CD14-positive monocyte (primary cell): ENCODE results near the gene ACMSD. TPM values are rescaled to one million over a fixed set of nuclear protein-coding genes. Genes with fewer than 3 reads are reported as not detected.

ENCODE experiments used
- DNase-seq, 3 donors: peaks; one replicate each; pipeline ENCODE4 v3.0.0-alpha.2; 2011 to 2022
- H2AFZ ChIP-seq: 2 replicates; pipeline ENCODE4 v1.6.0; 2012; ENCODE audit warnings: mild to moderate bottlenecking, low read depth, low read length, inconsistent platforms; ENCODE audit not compliant: insufficient read depth, poor library complexity, severe bottlenecking
- H3K27ac ChIP-seq, 2 donors: 1 replicate in 1 of 2; 2 replicates in 1 of 2; pipeline ENCODE4 v1.5.1; 2012 to 2013; ENCODE audit warnings: low read length in 2 of 2, control low read depth in 1 of 2, inconsistent platforms in 1 of 2, low read depth in 1 of 2, mild to moderate bottlenecking in 1 of 2
- H3K27me3 ChIP-seq, 2 donors: one replicate each; pipeline versions ENCODE4 v1.6.0 to v1.6.1; 2011 to 2013; ENCODE audit warnings: low read length in 2 of 2; ENCODE audit not compliant: control insufficient read depth in 2 of 2, insufficient read depth in 2 of 2
- H3K36me3 ChIP-seq, 2 donors: replicated peaks in 1 of 2; 1 replicate in 1 of 2; 2 replicates in 1 of 2; pipeline versions ENCODE4 v1.5.1 to v1.6.1; 2012 to 2013; ENCODE audit warnings: low read length in 2 of 2, control low read depth in 1 of 2, inconsistent platforms in 1 of 2, mild to moderate bottlenecking in 1 of 2; ENCODE audit not compliant: insufficient read depth in 2 of 2, control insufficient read depth in 1 of 2
- H3K4me1 ChIP-seq, 2 donors: 1 replicate in 1 of 2; 2 replicates in 1 of 2; pipeline versions ENCODE4 v1.5.1 to v1.6.1; 2012 to 2013; ENCODE audit warnings: low read length in 2 of 2, control low read depth in 1 of 2, inconsistent platforms in 1 of 2, mild to moderate bottlenecking in 1 of 2, moderate library complexity in 1 of 2; ENCODE audit not compliant: insufficient read depth in 2 of 2, control insufficient read depth in 1 of 2
- H3K4me2 ChIP-seq: replicated peaks from 2 replicates; pipeline ENCODE3; 2012; ENCODE audit warnings: low read length, moderate library complexity, mild to moderate bottlenecking; ENCODE audit not compliant: poor library complexity, severe bottlenecking; ENCODE audit errors: extremely low read depth
- H3K4me3 ChIP-seq, 3 experiments: fragments of 200-600 bp in 1 of 3; sonication (generic) in 1 of 3; replicated peaks in 1 of 3; 1 replicate in 2 of 3; 2 replicates in 1 of 3; pipeline ENCODE4 v1.5.1; 2011 to 2013; ENCODE audit warnings: low read length in 3 of 3, mild to moderate bottlenecking in 3 of 3, control low read depth in 2 of 3, low read depth in 2 of 3, inconsistent platforms in 1 of 3, moderate library complexity in 1 of 3
- H3K79me2 ChIP-seq: 2 replicates; pipeline ENCODE4 v1.6.0; 2012; ENCODE audit warnings: mild to moderate bottlenecking, control low read depth, inconsistent platforms, low read length, moderate library complexity; ENCODE audit not compliant: insufficient read depth
- H3K9ac ChIP-seq: 2 replicates; pipeline ENCODE4 v1.6.0; 2017; ENCODE audit warnings: low read length, mild to moderate bottlenecking; ENCODE audit not compliant: insufficient read depth, poor library complexity, severe bottlenecking
- H3K9me3 ChIP-seq, 2 donors: replicated peaks in 1 of 2; 1 replicate in 1 of 2; 2 replicates in 1 of 2; pipeline versions ENCODE4 v1.5.1 to v1.6.1; 2012 to 2013; ENCODE audit warnings: low read length in 2 of 2, control low read depth in 1 of 2; ENCODE audit not compliant: control insufficient read depth in 1 of 2, insufficient read depth in 1 of 2
- H4K20me1 ChIP-seq: 2 replicates; pipeline ENCODE4 v1.6.0; 2012; ENCODE audit warnings: mild to moderate bottlenecking, low read length, control low read depth, moderate library complexity; ENCODE audit not compliant: insufficient read depth
- H3K27ac Mint-ChIP-seq, 7 donors: one replicate each; pipeline ENCODE4 v1.8.0; 2020; ENCODE audit warnings: mild to moderate bottlenecking in 7 of 7, mixed read lengths in 7 of 7, moderate library complexity in 6 of 7, inconsistent platforms in 2 of 7
- H3K27me3 Mint-ChIP-seq, 3 donors: one replicate each; pipeline ENCODE4 v1.8.0; 2021 to 2022; ENCODE audit warnings: low read depth in 3 of 3, mild to moderate bottlenecking in 3 of 3, mixed read lengths in 3 of 3, moderate library complexity in 3 of 3, inconsistent platforms in 1 of 3
- H3K36me3 Mint-ChIP-seq, 2 donors: one replicate each; pipeline ENCODE4 v1.8.0; 2020; ENCODE audit warnings: mixed read lengths in 2 of 2, inconsistent platforms in 1 of 2, mild to moderate bottlenecking in 1 of 2
- H3K4me1 Mint-ChIP-seq: one replicate; pipeline ENCODE4 v1.8.0; 2020; ENCODE audit warnings: mild to moderate bottlenecking, mixed read lengths
- H3K4me3 Mint-ChIP-seq, 2 donors: one replicate each; pipeline ENCODE4 v1.8.0; 2020; ENCODE audit warnings: mild to moderate bottlenecking in 2 of 2, mixed read lengths in 2 of 2, moderate library complexity in 1 of 2
- H3K9me3 Mint-ChIP-seq, 7 donors: one replicate each; pipeline ENCODE4 v1.8.0; 2020 to 2022; ENCODE audit warnings: mixed read lengths in 7 of 7, mild to moderate bottlenecking in 6 of 7, moderate library complexity in 6 of 7, inconsistent platforms in 2 of 7
- CTCF ChIP-seq: fragments of 200-600 bp; IDR thresholded peaks from one replicate; pipeline ENCODE4 v1.8.0; 2022; ENCODE audit warnings: antibody characterized with exemption, mild to moderate bottlenecking
- WGBS: methylation state at CpG from one replicate; pipeline ENCODE4 v1.1.5; 2013; ENCODE audit warnings: missing lambda C conversion rate; ENCODE audit not compliant: insufficient coverage; 5-methylcytosine and 5-hydroxymethylcytosine counted together
- intact Hi-C, 2 donors: fragments of 100-400 bp; cut with micrococcal nuclease; formaldehyde crosslinking; loops; one replicate each; pipeline versions ENCODE4 v1.15.0 to v1.15.1; 2023
- polyA plus RNA-seq, 3 donors: library from polyadenylated mRNA; depleted of rRNA in 1 of 3; unstranded in 2 of 3; stranded (reverse) in 1 of 3; fragments of 300-500 nt in 2 of 3; fragments of >200 nt in 1 of 3; fragmentation: Illumina TruSeq in 2 of 3; gene quantifications; 1 replicate in 2 of 3; 2 replicates in 1 of 3; pipeline ENCODE4 v1.2.3, GENCODE V29; 2012 to 2021

The ACMSD gene
- polyA plus RNA-seq, 3 donors: not detected

GRCh38 chr2:134852518-134852917 lies 14.1 kb downstream of the ACMSD start:
- Mint-ChIP-seq H3K27ac (peak overlapping the region in 1 of 7 donors; percentile 68), H3K36me3 (no peaks in the 10 kb centered on the region), H3K27me3 (peaks cover 0 to 1% (median 0%) of the 10 kb centered on the region in 3 donors), H3K4me3 (no peak overlapping the region), H3K4me1 (no peaks in the 10 kb centered on the region), H3K9me3 (peaks cover 0 to 10% (median 8%) of the 10 kb centered on the region in 7 donors)
- Histone ChIP-seq H3K4me1 (no peaks in the 10 kb centered on the region), H2AFZ (no peak overlapping the region), H3K79me2 (no peaks in the 10 kb centered on the region), H3K27me3 (no peaks in the 10 kb centered on the region), H4K20me1 (no peaks in the 10 kb centered on the region), H3K36me3 (no peaks in the 10 kb centered on the region), H3K9ac (no peak overlapping the region), H3K4me2 (no peak overlapping the region), H3K27ac (no peak overlapping the region), H3K4me3 (no peak overlapping the region), H3K9me3 (no peaks in the 10 kb centered on the region)
- no peak for TF ChIP-seq CTCF
- no peak for DNase-seq
- intact Hi-C loops: no loop called here
- 94% methylated on average over 6 of the region's 7 CpGs for WGBS

GRCh38 chr2:134855709-134856108 lies 17.3 kb downstream of the ACMSD start:
- peaks cover 2% of the 10 kb centered on the region for H3K4me1 Mint-ChIP-seq

More at GRCh38 chr2:134855709-134856108, 17.3 kb downstream of the ACMSD start:
- no peak overlapping the region for H2AFZ ChIP-seq
- TF ChIP-seq CTCF: no peak
- Mint-ChIP-seq H3K27ac (no peak overlapping the region), H3K9me3 (peaks cover 0 to 6% (median 2%) of the 10 kb centered on the region in 7 donors), H3K27me3 (peaks cover 0 to 1% (median 0%) of the 10 kb centered on the region in 3 donors), H3K36me3 (no peaks in the 10 kb centered on the region), H3K4me3 (no peak overlapping the region)
- H3K36me3 ChIP-seq: no peaks in the 10 kb centered on the region
- no peak overlapping the region for H3K4me2 ChIP-seq
- no peaks in the 10 kb centered on the region for H3K27me3 ChIP-seq
- no peak overlapping the region for H3K27ac ChIP-seq
- no peak overlapping the region for H3K4me3 ChIP-seq
- no peaks in the 10 kb centered on the region for H3K4me1 ChIP-seq
- no peaks in the 10 kb centered on the region for H4K20me1 ChIP-seq
- no peaks in the 10 kb centered on the region for H3K9me3 ChIP-seq
- intact Hi-C loops: no loop called here
- H3K79me2 ChIP-seq: no peaks in the 10 kb centered on the region
- H3K9ac ChIP-seq: no peak overlapping the region
- DNase-seq: no peak
